Activated CD8-positive, alpha-beta memory T cell treated with anti-CD3 and anti-CD28 coated beads, Interleukin-2, amount 50 U/mL, for 1 hour (primary cell): ENCODE results near the gene TMEM116.
A peak's percentile ranks its signal among the peaks of the same experiment; 100 is the strongest.
"Not testable (repeated sequence)": the region's sequence is repeated elsewhere in the genome, so short reads cannot be mapped to it uniquely, and the experiment has no call there.

ENCODE experiments used
- DNase-seq: peaks from one replicate; pipeline ENCODE4 v3.0.0-alpha.2; 2020; ENCODE audit errors: extremely low read depth

Gene TMEM116

GRCh38 chr12:112012775-112013600, at the start of gene TMEM116, which contains the start of gene ERP29:
TSS of gene TMEM116 (minus strand) at chr12:112013165. CDS start at chr12:112005270, 7,895 bp downstream.
TSS of gene ERP29 (plus strand) at chr12:112013426. CDS start at chr12:112013466, 40 bp downstream.
- peak; percentile 99 for DNase-seq

GRCh38 chr12:112061137-112061536, 48.2 kb upstream of the TMEM116 start:
- DNase-seq: no peak

- DNase-seq: no peak
Measured at GRCh38 chr12:112049351-112049750, 36.4 kb upstream of the TMEM116 start.

- no peak for DNase-seq
Measured at GRCh38 chr12:112046003-112046402, 33.0 kb upstream of the TMEM116 start.

GRCh38 chr12:112036614-112037013, 23.6 kb upstream of the TMEM116 start:
- DNase-seq: not testable (repeated sequence)

- no peak for DNase-seq
Measured at GRCh38 chr12:112035219-112035785, 22.3 kb upstream of the TMEM116 start.

- DNase-seq: no peak
Measured at GRCh38 chr12:112032292-112032691, 19.3 kb upstream of the TMEM116 start.

GRCh38 chr12:112031472-112031871, 18.5 kb upstream of the TMEM116 start:
- DNase-seq: no peak

GRCh38 chr12:112029301-112029700, 16.3 kb upstream of the TMEM116 start:
- no peak for DNase-seq

GRCh38 chr12:112025808-112026375, 12.9 kb upstream of the TMEM116 start:
- DNase-seq: no peak

GRCh38 chr12:112023759-112024396, 10.9 kb upstream of the TMEM116 start:
- no peak for DNase-seq

GRCh38 chr12:112022241-112023016, 9.5 kb upstream of the TMEM116 start:
- DNase-seq: no peak

- DNase-seq: no peak
Measured at GRCh38 chr12:112020947-112021457, 8.0 kb upstream of the TMEM116 start.

- no peak for DNase-seq
Measured at GRCh38 chr12:112018571-112019237, 5.7 kb upstream of the TMEM116 start.

- DNase-seq: no peak
Measured at GRCh38 chr12:112017041-112017440, 4.1 kb upstream of the TMEM116 start.

GRCh38 chr12:112015938-112016337, 3.0 kb upstream of the TMEM116 start:
- DNase-seq: no peak

GRCh38 chr12:112013601-112014402, 837 bp upstream of the TMEM116 start:
- DNase-seq: no peak

- DNase-seq: no peak
Measured at GRCh38 chr12:112011685-112012084, 1.3 kb downstream of the TMEM116 start.

GRCh38 chr12:112010415-112011344, 2.3 kb downstream of the TMEM116 start:
- no peak for DNase-seq
